22Rv1 (cell line): ENCODE measurements around the gene IFT43.

Experiments
- H3K27ac ChIP-seq: fragments of 450-650 bp; 2 replicates; pipeline ENCODE4 v1.5.1; 2017
- CTCF ChIP-seq: fragments of 450-650 bp; IDR thresholded peaks from 2 replicates; pipeline ENCODE4 v1.5.1; 2017; ENCODE audit warnings: mild to moderate bottlenecking
- ZFX ChIP-seq: fragments of 450-650 bp; IDR thresholded peaks from 2 replicates; pipeline ENCODE4 v1.6.1; 2017; ENCODE audit warnings: antibody characterized with exemption, borderline replicate concordance

The IFT43 gene

GRCh38 chr14:76077340-76077739 lies 91.8 kb downstream of the IFT43 start:
- TF ChIP-seq ZFX, result no peak
- no peak for TF ChIP-seq CTCF
- H3K27ac ChIP-seq, result no peak overlapping the region

- TF ChIP-seq ZFX (no peak), CTCF (no peak)
- H3K27ac ChIP-seq, result no peak overlapping the region
Observed at GRCh38 chr14:76078501-76078900, 92.9 kb downstream of the IFT43 start.

GRCh38 chr14:76080025-76080424 lies 94.5 kb downstream of the IFT43 start:
- TF ChIP-seq ZFX, result no peak
- TF ChIP-seq CTCF, result no peak
- no peak overlapping the region for H3K27ac ChIP-seq

GRCh38 chr14:76080471-76080870 lies 94.9 kb downstream of the IFT43 start:
- no peak overlapping the region for H3K27ac ChIP-seq
- TF ChIP-seq CTCF (no peak), ZFX (no peak)

GRCh38 chr14:76081642-76082041 lies 96.1 kb downstream of the IFT43 start:
- no peak overlapping the region for H3K27ac ChIP-seq
- TF ChIP-seq CTCF (no peak), ZFX (no peak)

- no peak overlapping the region for H3K27ac ChIP-seq
- TF ChIP-seq ZFX, result no peak
- no peak for TF ChIP-seq CTCF
Observed at GRCh38 chr14:76083796-76084765, 98.5 kb downstream of the IFT43 start.

- no peak for TF ChIP-seq CTCF
- no peak for TF ChIP-seq ZFX
- no peak overlapping the region for H3K27ac ChIP-seq
Observed at GRCh38 chr14:76085358-76085757, 99.8 kb downstream of the IFT43 start.
